GM21528 (cell line): ENCODE results near the gene GNAZ.

Experiments
- ATAC-seq: cut with Tn5 transposase; IDR thresholded peaks from one replicate; pipeline ENCODE4 v1.9.1; 2021; ENCODE audit warnings: mild to moderate bottlenecking, moderate library complexity; ENCODE audit not compliant: unreplicated experiment, low FRiP score

The GNAZ gene

DNA sequence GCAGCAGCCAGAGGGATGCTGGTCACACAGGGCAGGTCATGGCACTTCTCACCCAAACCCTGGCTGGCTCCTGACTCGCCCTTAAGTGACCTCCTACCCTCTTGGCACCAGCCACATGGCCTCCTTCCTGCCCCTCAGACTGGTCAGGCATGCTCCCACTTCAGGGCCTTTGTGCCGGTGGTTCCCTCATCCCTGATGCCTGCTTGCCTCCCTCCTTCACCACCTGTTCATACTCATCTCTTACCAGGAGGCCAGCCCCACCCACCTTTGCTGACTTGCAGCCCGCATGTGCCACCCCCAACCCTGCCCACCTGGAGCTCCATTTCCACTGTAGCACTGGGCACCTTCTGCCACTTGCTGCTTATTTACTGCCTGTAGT is 20.1 kb downstream of the GNAZ start:
- no peak for ATAC-seq

- ATAC-seq = no peak
Measured at GRCh38 chr22:23091760-23092159, 21.4 kb downstream of the GNAZ start.

- no peak for ATAC-seq
Measured at GRCh38 chr22:23092217-23092955, 22.1 kb downstream of the GNAZ start.

- no peak for ATAC-seq
Measured at GRCh38 chr22:23093051-23093788, 22.9 kb downstream of the GNAZ start.

GRCh38 chr22:23094260-23094659 is 23.9 kb downstream of the GNAZ start:
- ATAC-seq = no peak

DNA sequence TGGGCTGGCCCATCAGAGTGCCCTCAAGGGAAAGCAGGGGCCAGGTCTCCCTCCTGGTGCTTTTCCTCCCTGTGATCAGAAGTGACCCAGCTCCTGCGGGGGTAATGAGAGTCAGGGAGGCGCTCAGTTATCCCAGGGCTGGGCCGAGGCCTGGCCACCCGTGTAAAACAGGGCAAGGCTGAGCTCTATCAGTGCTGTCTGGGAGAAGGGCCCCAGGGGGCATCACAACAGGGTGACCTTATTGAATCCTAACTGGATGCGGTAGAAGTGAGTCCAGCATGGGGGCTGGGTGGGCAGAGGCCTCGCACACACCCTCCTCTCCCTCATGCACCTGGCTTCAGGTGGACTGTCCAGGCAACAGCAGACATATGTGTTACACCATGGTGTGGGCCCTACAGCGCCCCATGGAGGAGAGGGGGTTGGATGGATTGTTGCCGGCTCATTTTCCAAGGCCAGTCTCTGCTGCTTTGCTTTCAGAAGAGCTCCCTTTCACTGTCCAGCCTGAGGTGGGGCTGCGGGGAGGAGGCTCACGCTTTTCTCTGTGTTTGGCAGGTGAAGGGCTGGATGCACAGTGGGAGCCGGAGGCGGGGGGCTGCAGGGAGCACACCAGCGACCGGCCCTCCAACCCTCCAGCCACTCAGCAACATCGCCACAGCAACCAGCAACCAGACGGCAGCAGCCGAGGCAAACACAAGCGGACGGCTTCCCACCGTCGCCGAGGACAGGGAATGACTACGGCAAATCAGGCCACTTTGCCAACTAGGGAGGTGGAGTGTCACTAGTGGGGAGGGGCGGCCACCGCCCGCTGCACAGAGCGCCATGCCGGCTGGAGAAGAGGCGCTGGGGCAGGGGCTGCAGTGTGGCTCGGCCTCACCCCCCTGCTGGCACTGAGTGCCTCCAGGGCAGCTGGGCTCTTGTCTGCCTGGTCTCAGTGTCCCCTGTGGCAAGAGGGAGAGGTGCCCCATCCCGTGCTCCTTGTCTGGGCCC is 24.7 kb downstream of the GNAZ start:
- no peak for ATAC-seq

- ATAC-seq = no peak
Measured at GRCh38 chr22:23095733-23096342, 25.5 kb downstream of the GNAZ start.

DNA sequence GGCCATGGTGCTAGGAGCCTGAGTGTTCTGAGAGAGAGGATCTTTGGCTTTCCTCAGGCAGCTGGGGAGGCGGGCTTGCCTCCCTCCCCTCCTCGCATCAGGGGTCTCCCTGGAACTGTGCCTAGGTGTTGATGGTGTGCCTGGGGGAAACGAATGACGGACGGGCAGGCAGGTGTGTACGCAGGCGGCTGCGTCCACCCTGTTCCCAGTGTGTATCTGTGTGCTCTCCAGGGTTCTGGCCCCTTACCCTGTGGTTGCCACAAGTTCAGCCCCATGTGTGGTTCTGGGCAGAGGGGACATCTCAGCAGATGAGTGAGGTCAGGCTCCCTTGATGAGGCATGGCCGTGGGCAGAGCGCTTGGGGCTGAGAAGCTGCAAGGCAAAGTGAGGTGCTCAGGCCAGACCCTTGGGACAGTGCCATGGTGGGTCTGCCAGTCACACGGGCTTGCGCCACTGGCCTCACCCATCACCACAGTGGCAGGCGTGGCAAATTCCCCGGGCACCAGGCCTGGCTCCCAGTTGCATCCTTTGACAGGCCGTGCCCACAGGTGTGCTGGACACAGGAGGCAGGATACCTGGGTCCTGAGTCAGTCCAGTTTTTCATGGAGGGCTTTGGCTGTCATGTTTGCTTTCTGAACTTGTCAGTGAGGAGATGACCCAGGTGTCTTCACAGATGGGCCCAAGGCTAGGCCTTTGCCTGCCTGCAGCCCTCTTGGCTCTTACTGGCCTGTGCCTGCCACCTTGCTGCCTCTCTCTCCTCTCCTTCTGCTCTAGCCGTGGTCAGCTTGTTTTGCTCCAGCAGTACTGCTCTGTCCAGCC is 27.3 kb downstream of the GNAZ start:
- ATAC-seq = no peak

- ATAC-seq = no peak
Measured at GRCh38 chr22:23098230-23098705, 27.9 kb downstream of the GNAZ start.

DNA sequence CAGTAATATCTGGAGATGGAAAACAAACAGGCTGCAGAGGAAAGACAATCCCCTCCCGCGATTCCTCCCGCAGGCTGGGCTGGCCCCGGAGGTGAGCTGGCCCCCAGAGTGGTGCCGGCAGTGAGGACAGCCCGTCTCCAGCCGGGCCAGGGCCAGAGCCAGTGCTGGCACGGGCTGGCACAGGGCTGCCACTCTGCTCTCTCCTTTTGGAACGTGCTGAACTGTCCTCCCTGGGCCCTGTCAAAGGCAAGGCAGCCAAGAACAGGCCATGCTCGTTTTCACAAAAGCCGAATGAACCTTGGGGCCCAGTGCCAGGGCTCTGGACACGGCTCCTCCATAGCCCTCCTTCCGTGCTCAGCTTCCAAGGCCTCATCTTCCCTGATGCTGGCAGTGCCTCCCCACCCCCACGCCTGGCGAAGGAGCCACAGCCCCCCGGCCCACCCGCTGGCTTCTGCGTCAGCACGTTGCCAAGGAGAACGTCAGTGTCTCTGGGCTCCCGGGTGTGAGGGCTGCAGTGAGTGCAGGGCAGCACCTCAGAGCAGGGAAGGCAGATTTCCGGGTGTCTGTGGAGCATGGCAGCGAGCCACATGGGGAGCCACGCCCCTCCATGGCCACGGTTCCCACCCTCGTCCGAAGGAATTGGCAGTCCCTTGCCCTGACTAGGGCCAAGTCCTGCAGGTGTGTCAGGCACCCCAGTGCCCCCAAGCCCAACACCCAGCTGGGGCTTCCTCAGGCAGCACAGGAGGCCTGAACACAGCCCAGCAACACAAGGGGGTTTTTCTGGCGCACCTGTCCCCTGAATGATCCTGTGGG is 28.6 kb downstream of the GNAZ start:
- ATAC-seq = no peak

DNA sequence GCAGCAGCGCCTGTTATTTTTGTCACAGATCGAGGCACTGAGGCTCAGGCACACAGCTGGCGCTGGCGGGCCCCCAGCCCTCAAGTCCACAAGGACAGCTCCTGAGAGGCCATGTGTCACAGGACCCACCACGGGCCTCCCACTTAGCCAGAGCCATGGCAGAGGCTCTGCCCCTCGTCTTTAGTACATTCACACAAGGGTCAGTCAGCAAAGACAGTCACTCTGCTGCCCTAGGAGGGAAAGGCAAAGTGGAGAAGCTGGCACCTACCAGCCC is 29.1 kb downstream of the GNAZ start:
- no peak for ATAC-seq

- no peak for ATAC-seq
Measured at GRCh38 chr22:23100124-23100801, 29.9 kb downstream of the GNAZ start.

- no peak for ATAC-seq
Measured at GRCh38 chr22:23101524-23101923, 31.2 kb downstream of the GNAZ start.

DNA sequence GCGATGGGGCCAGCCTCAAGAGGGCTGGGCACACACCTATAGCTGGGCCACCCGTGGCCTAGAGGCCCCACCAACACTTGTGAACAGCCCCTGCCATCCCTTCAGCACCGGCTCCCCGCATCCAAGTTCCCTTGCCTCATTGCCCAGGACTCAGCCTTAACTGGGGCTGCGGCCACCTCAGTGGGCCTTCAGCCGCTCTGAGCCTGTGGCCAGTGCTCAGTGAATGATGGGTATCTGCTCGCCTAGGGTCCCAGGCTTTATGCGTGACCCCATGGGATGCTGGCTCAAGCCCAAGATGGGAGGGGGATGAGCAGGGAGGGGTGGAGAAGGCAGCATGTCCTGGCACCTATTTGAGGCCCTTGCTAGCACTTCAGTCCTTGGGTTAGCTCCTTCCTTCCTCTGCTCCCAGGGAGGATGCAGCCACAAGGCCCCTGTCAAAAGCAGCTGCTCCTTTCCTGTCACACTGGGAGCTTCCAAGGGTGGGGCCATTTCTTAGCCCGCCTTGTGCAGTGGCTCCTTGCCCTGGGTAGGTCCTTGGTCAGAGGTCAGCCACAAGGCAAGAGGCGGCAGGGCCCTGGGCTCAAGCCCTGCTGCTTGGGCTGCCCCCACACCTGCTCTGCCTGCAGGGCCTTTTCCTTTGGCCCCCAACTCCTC is 31.8 kb downstream of the GNAZ start:
- ATAC-seq = no peak

GRCh38 chr22:23102776-23103175 is 32.5 kb downstream of the GNAZ start:
- ATAC-seq = no peak

GRCh38 chr22:23103199-23103954 is 33.1 kb downstream of the GNAZ start:
- no peak for ATAC-seq
